PFSK-1 (cell line): ENCODE results near the gene HIP1.
A peak's percentile ranks its signal among the peaks of the same experiment; 100 is the strongest.

Source experiments
- FOXP2 ChIP-seq: optimal IDR thresholded peaks from 2 replicates; pipeline ENCODE3; 2011; ENCODE audit warnings: borderline replicate concordance, control low read depth, inconsistent platforms; ENCODE audit not compliant: insufficient read depth; ENCODE audit errors: extremely low read length, extremely low read depth
- POLR2AphosphoS5 ChIP-seq: IDR thresholded peaks from 2 replicates; pipeline ENCODE4 v1.6.1; 2012; ENCODE audit warnings: low read depth, mild to moderate bottlenecking, control low read depth, low read length, moderate library complexity
- REST ChIP-seq, 2 experiments: IDR thresholded peaks; 2 replicates each; pipeline versions ENCODE4 v1.6.1 to v1.8.0; 2011 to 2012; ENCODE audit warnings: low read depth in 2 of 2, low read length in 2 of 2, control low read depth in 1 of 2, inconsistent platforms in 1 of 2, mild to moderate bottlenecking in 1 of 2, moderate library complexity in 1 of 2; ENCODE audit not compliant: insufficient read depth in 1 of 2
- SIN3A ChIP-seq: IDR thresholded peaks from 2 replicates; pipeline ENCODE4 v1.6.1; 2012; ENCODE audit warnings: mild to moderate bottlenecking, low read length, moderate library complexity, borderline replicate concordance; ENCODE audit not compliant: insufficient read depth
- TAF1 ChIP-seq: IDR thresholded peaks from 2 replicates; pipeline ENCODE4 v1.6.1; 2012; ENCODE audit warnings: low read length, control low read depth, borderline replicate concordance; ENCODE audit not compliant: insufficient read depth

The HIP1 gene

GRCh38 chr7:75725306-75725705 is 13.4 kb downstream of the HIP1 start:
- TF ChIP-seq SIN3A, result no peak
- no peak for TF ChIP-seq POLR2AphosphoS5
- TF ChIP-seq TAF1, result no peak
- TF ChIP-seq REST (IDR thresholded peaks at IDR 0.05; ENCODE audit: insufficient read depth in 1 of 2, low read depth in 2 of 2, low read length in 2 of 2), result no peak
- no peak for TF ChIP-seq FOXP2

GRCh38 chr7:75723444-75723843 is 15.3 kb downstream of the HIP1 start:
- TF ChIP-seq POLR2AphosphoS5 (no peak), TAF1 (no peak), REST (IDR thresholded peaks at IDR 0.05; ENCODE audit: insufficient read depth in 1 of 2, low read depth in 2 of 2, low read length in 2 of 2) (no peak), SIN3A (no peak), FOXP2 (no peak)

- TF ChIP-seq FOXP2 (peak; percentile 85), POLR2AphosphoS5 (no peak)
Measured at GRCh38 chr7:75722373-75722772, 16.4 kb downstream of the HIP1 start.

- no peak for TF ChIP-seq SIN3A
- TF ChIP-seq TAF1, result no peak
- TF ChIP-seq POLR2AphosphoS5, result no peak
- TF ChIP-seq FOXP2, result no peak
- no peak for TF ChIP-seq REST (IDR thresholded peaks at IDR 0.05; ENCODE audit: insufficient read depth in 1 of 2, low read depth in 2 of 2, low read length in 2 of 2)
Measured at GRCh38 chr7:75721426-75721825, 17.3 kb downstream of the HIP1 start.

- TF ChIP-seq REST (IDR thresholded peaks at IDR 0.05; ENCODE audit: insufficient read depth in 1 of 2, low read depth in 2 of 2, low read length in 2 of 2) (no peak), SIN3A (no peak), FOXP2 (no peak), TAF1 (no peak), POLR2AphosphoS5 (no peak)
Measured at GRCh38 chr7:75719626-75720025, 19.1 kb downstream of the HIP1 start.
